H1 (cell line): ENCODE measurements around the gene ADIRF. TPM values are rescaled to one million over a fixed set of nuclear protein-coding genes. Genes with fewer than 3 reads are reported as not detected.
A peak's percentile ranks its signal among the peaks of the same experiment; 100 is the strongest.

ENCODE experiments used
- CTCF ChIA-PET: fragments of 300-600 bp; sonication (Branson Sonifier 250); formaldehyde crosslinking; loops from one replicate; lab custom pipeline; 2021; ENCODE audit not compliant: partially characterized antibody; lab: Charles Lee
- POLR2A ChIA-PET: fragments of 300-600 bp; sonication (Branson Sonifier 250); formaldehyde crosslinking; loops from one replicate; lab custom pipeline; 2021; ENCODE audit warnings: inconsistent platforms; ENCODE audit not compliant: partially characterized antibody; lab: Charles Lee
- DNase-seq, 2 experiments: peaks; one replicate each; pipeline versions ENCODE4 v3.0.0 to v3.0.0-alpha.2; 2010 to 2022; ENCODE audit warnings: low spot score in 2 of 2, low read depth in 1 of 2, mixed read lengths in 1 of 2
- FAIRE-seq: peaks from 2 replicates; lab custom pipeline; 2011; peaks lifted over from hg19 to GRCh38; lab: Jason Lieb, UNC
- H2AFZ ChIP-seq: 2 replicates; pipeline ENCODE4 v1.8.1; 2012; ENCODE audit warnings: low read length, inconsistent platforms
- H2AK5ac ChIP-seq: 2 replicates; pipeline ENCODE4 v1.6.1; 2013; ENCODE audit warnings: low read depth, low read length
- H2BK120ac ChIP-seq: replicated peaks from 2 replicates; pipeline ENCODE3; 2013; ENCODE audit warnings: low read depth, low read length, inconsistent platforms
- H2BK12ac ChIP-seq: 2 replicates; pipeline ENCODE4 v1.6.1; 2013; ENCODE audit warnings: low read depth, low read length
- H2BK15ac ChIP-seq: 2 replicates; pipeline ENCODE4 v1.6.1; 2013; ENCODE audit warnings: low read length
- H2BK20ac ChIP-seq: 2 replicates; pipeline ENCODE4 v1.6.1; 2013; ENCODE audit warnings: low read length
- H2BK5ac ChIP-seq: 2 replicates; pipeline ENCODE4 v1.6.1; 2013; ENCODE audit warnings: low read depth, low read length
- H3K14ac ChIP-seq: 2 replicates; pipeline ENCODE4 v1.6.1; 2013; ENCODE audit warnings: inconsistent platforms; ENCODE audit not compliant: insufficient read length
- H3K18ac ChIP-seq: 2 replicates; pipeline ENCODE4 v1.6.1; 2013; ENCODE audit warnings: low read length; ENCODE audit errors: extremely low read depth
- H3K23ac ChIP-seq: 2 replicates; pipeline ENCODE4 v1.6.1; 2013; ENCODE audit warnings: inconsistent platforms; ENCODE audit not compliant: insufficient read length
- H3K23me2 ChIP-seq: 2 replicates; pipeline ENCODE4 v1.6.1; 2013; ENCODE audit warnings: low read depth, low read length
- H3K27ac ChIP-seq: 2 replicates; pipeline ENCODE4 v1.6.1; 2011; ENCODE audit warnings: low read depth, low read length, inconsistent platforms
- H3K27me3 ChIP-seq, 4 experiments: replicated peaks in 1 of 4; 1 replicate in 1 of 4; 2 replicates in 3 of 4; pipeline versions ENCODE4 v1.6.1 to v1.8.1; 2011 to 2013; ENCODE audit warnings: low read length in 3 of 4, mild to moderate bottlenecking in 3 of 4, inconsistent platforms in 2 of 4, mixed read lengths in 2 of 4, moderate library complexity in 1 of 4; ENCODE audit not compliant: control insufficient read depth in 3 of 4, insufficient read depth in 3 of 4; ENCODE audit errors: extremely low read depth in 1 of 4
- H3K36me3 ChIP-seq, 4 experiments: 2 replicates each; pipeline versions ENCODE4 v1.6.1 to v1.8.1; 2011 to 2013; ENCODE audit warnings: mild to moderate bottlenecking in 4 of 4, low read length in 3 of 4, moderate library complexity in 2 of 4, control low read depth in 1 of 4, inconsistent platforms in 1 of 4; ENCODE audit not compliant: insufficient read depth in 4 of 4, control insufficient read depth in 2 of 4
- H3K4ac ChIP-seq: replicated peaks from 2 replicates; pipeline ENCODE3; 2013; ENCODE audit warnings: low read length, low read depth, mixed read lengths, inconsistent platforms; ENCODE audit not compliant: insufficient read length
- H3K4me1 ChIP-seq, 4 experiments: replicated peaks in 1 of 4; 1 replicate in 1 of 4; 2 replicates in 3 of 4; pipeline versions ENCODE4 v1.6.1 to v1.8.1; 2011 to 2013; ENCODE audit warnings: low read length in 3 of 4, inconsistent platforms in 2 of 4, mixed read lengths in 1 of 4; ENCODE audit not compliant: insufficient read depth in 4 of 4, control insufficient read depth in 3 of 4
- H3K4me2 ChIP-seq, 2 experiments: 2 replicates each; pipeline versions ENCODE4 v1.6.1 to v1.8.1; 2011 to 2013; ENCODE audit warnings: low read depth in 2 of 2, low read length in 2 of 2, control low read depth in 1 of 2, inconsistent platforms in 1 of 2, mild to moderate bottlenecking in 1 of 2; ENCODE audit not compliant: insufficient read depth in 1 of 2
- H3K4me3 ChIP-seq, 4 experiments: fragments of 200-600, 300-600 bp in 1 of 4; sonication (generic), shearing (Covaris generic), sonication (Bioruptor Twin) in 1 of 4; 2 replicates each; pipeline versions ENCODE4 v1.5.1 to v1.8.1; 2011 to 2016; ENCODE audit warnings: low read length in 4 of 4, low read depth in 3 of 4, control low read depth in 2 of 4, inconsistent platforms in 2 of 4, mild to moderate bottlenecking in 2 of 4, mixed read lengths in 1 of 4, moderate library complexity in 1 of 4; ENCODE audit not compliant: insufficient read depth in 2 of 4; ENCODE audit errors: extremely low read depth in 1 of 4
- H3K56ac ChIP-seq: replicated peaks from 2 replicates; pipeline ENCODE3; 2013; ENCODE audit warnings: low read depth, mild to moderate bottlenecking, mixed read lengths, low read length, inconsistent platforms; ENCODE audit not compliant: insufficient read length
- H3K79me1 ChIP-seq: 2 replicates; pipeline ENCODE4 v1.6.1; 2013; ENCODE audit warnings: low read depth, low read length, control low read depth
- H3K79me2 ChIP-seq, 2 experiments: 2 replicates each; pipeline versions ENCODE4 v1.6.1 to v1.8.1; 2012 to 2013; ENCODE audit warnings: low read length in 2 of 2, mild to moderate bottlenecking in 2 of 2, inconsistent platforms in 1 of 2; ENCODE audit not compliant: insufficient read depth in 2 of 2, control insufficient read depth in 1 of 2
- H3K9ac ChIP-seq, 4 experiments: replicated peaks in 1 of 4; 1 replicate in 1 of 4; 2 replicates in 3 of 4; pipeline versions ENCODE4 v1.6.1 to v1.8.1; 2011 to 2013; ENCODE audit warnings: low read depth in 3 of 4, low read length in 3 of 4, control low read depth in 2 of 4, mild to moderate bottlenecking in 2 of 4, moderate library complexity in 2 of 4, inconsistent platforms in 1 of 4; ENCODE audit errors: extremely low read depth in 1 of 4
- H3K9me3 ChIP-seq, 2 experiments: 2 replicates each; pipeline versions ENCODE4 v1.6.1 to v1.8.1; 2012 to 2013; ENCODE audit warnings: mild to moderate bottlenecking in 2 of 2, moderate library complexity in 2 of 2, control low read depth in 1 of 2, inconsistent platforms in 1 of 2, low read depth in 1 of 2, low read length in 1 of 2, mixed read lengths in 1 of 2; ENCODE audit not compliant: insufficient read depth in 2 of 2
- H4K20me1 ChIP-seq, 2 experiments: replicated peaks in 1 of 2; 2 replicates each; pipeline versions ENCODE3 to v1.8.1; 2011 to 2013; ENCODE audit warnings: inconsistent platforms in 2 of 2, low read length in 2 of 2, mild to moderate bottlenecking in 1 of 2; ENCODE audit not compliant: insufficient read depth in 2 of 2, control insufficient read depth in 1 of 2
- H4K5ac ChIP-seq: 2 replicates; pipeline ENCODE4 v1.6.1; 2013; ENCODE audit warnings: low read length, low read depth, mixed read lengths, inconsistent platforms; ENCODE audit not compliant: insufficient read length
- H4K8ac ChIP-seq: 2 replicates; pipeline ENCODE4 v1.8.0; 2013; ENCODE audit warnings: mild to moderate bottlenecking, moderate library complexity, low read length, inconsistent platforms; ENCODE audit not compliant: insufficient read depth; ENCODE audit errors: extremely low read depth
- H4K91ac ChIP-seq: replicated peaks from 2 replicates; pipeline ENCODE3; 2013; ENCODE audit warnings: low read length, mixed read lengths, inconsistent platforms; ENCODE audit not compliant: insufficient read length
- BRCA1 ChIP-seq: IDR thresholded peaks from 2 replicates; pipeline ENCODE4 v1.6.1; 2012; ENCODE audit warnings: low read depth, low read length, improper control_type of control experiment
- CEBPB ChIP-seq: IDR thresholded peaks from 2 replicates; pipeline ENCODE4 v1.6.1; 2012; ENCODE audit warnings: low read depth, low read length
- CTBP2 ChIP-seq: IDR thresholded peaks from 2 replicates; pipeline ENCODE4 v1.7.0; 2011; ENCODE audit warnings: borderline replicate concordance, mild to moderate bottlenecking, moderate library complexity, mixed read lengths, low read length; ENCODE audit not compliant: insufficient read depth, insufficient read length
- EP300 ChIP-seq, 2 experiments: IDR thresholded peaks; 1 replicate in 1 of 2; 2 replicates in 1 of 2; pipeline ENCODE4 v1.6.1; 2011 to 2012; ENCODE audit warnings: low read depth in 2 of 2, low read length in 2 of 2, mild to moderate bottlenecking in 2 of 2, borderline replicate concordance in 1 of 2, inconsistent platforms in 1 of 2, moderate library complexity in 1 of 2
- KDM4A ChIP-seq: IDR thresholded peaks from one replicate; pipeline ENCODE4 v1.7.1; 2012; ENCODE audit warnings: low read depth, mild to moderate bottlenecking, moderate library complexity, low read length, inconsistent platforms; ENCODE audit not compliant: severe bottlenecking
- NRF1 ChIP-seq: IDR thresholded peaks from 2 replicates; pipeline ENCODE4 v1.6.1; 2011; ENCODE audit warnings: mild to moderate bottlenecking, low read depth, low read length, improper control_type of control experiment
- PHF8 ChIP-seq: fragments of 200-600 bp; sonication (generic); conservative IDR thresholded peaks from 2 replicates; pipeline ENCODE4 v1.7.1; 2012; ENCODE audit warnings: low read depth, mild to moderate bottlenecking, inconsistent platforms, low read length, moderate library complexity
- TAF1 ChIP-seq: IDR thresholded peaks from 2 replicates; pipeline ENCODE4 v1.6.1; 2011; ENCODE audit warnings: mild to moderate bottlenecking, low read depth, low read length
- TAF7 ChIP-seq: optimal IDR thresholded peaks from 2 replicates; pipeline ENCODE3; 2011; ENCODE audit warnings: low read depth, mild to moderate bottlenecking, inconsistent platforms, low read length, moderate library complexity, borderline replicate concordance
- USF2 ChIP-seq: IDR thresholded peaks from 2 replicates; pipeline ENCODE4 v1.6.1; 2011; ENCODE audit warnings: low read length, improper control_type of control experiment
- WGBS, 2 experiments: shearing (Covaris generic) in 1 of 2; methylation state at CpG; one replicate each; pipeline versions ENCODE4 v1.1.6 to v1.1.7; 2013 to 2015; ENCODE audit warnings: low lambda C conversion rate in 2 of 2, mixed read lengths in 2 of 2, inconsistent platforms in 1 of 2, low coverage in 1 of 2, missing lambda C conversion rate in 1 of 2; ENCODE audit not compliant: insufficient replicate concordance in 2 of 2, insufficient coverage in 1 of 2, insufficient read length in 1 of 2; ENCODE audit errors: extremely low coverage in 1 of 2, missing lambda C conversion rate in 1 of 2; 5-methylcytosine and 5-hydroxymethylcytosine counted together
- polyA plus RNA-seq, 7 experiments: library from polyadenylated mRNA; depleted of rRNA in 3 of 7; stranded (reverse) in 5 of 7; unstranded in 2 of 7; fragments of >200 nt in 5 of 7; fragments of 200-250 nt in 2 of 7; gene quantifications; 1 replicate in 5 of 7; 2 replicates in 1 of 7; 4 replicates in 1 of 7; pipeline versions ENCODE4 v1.2.1 to v1.2.3, GENCODE V29; 2011 to 2013; ENCODE audit warnings: missing spikeins in 2 of 7, mixed read lengths in 2 of 7
- total RNA-seq: library from RNA; stranded (reverse); fragmentation: NEBNext Ultra II Directional; extraction: Animal tissue kit (Norgen Biotek cat#: 25700); gene quantifications from 2 replicates; pipeline ENCODE4 v1.2.1, GENCODE V29; 2021

The ADIRF gene
- total and polyA plus RNA-seq, 2 of the 8 experiments (the other 6 are each of a cell fraction or from before 2014, with no cell fraction given), result not detected

DNA sequence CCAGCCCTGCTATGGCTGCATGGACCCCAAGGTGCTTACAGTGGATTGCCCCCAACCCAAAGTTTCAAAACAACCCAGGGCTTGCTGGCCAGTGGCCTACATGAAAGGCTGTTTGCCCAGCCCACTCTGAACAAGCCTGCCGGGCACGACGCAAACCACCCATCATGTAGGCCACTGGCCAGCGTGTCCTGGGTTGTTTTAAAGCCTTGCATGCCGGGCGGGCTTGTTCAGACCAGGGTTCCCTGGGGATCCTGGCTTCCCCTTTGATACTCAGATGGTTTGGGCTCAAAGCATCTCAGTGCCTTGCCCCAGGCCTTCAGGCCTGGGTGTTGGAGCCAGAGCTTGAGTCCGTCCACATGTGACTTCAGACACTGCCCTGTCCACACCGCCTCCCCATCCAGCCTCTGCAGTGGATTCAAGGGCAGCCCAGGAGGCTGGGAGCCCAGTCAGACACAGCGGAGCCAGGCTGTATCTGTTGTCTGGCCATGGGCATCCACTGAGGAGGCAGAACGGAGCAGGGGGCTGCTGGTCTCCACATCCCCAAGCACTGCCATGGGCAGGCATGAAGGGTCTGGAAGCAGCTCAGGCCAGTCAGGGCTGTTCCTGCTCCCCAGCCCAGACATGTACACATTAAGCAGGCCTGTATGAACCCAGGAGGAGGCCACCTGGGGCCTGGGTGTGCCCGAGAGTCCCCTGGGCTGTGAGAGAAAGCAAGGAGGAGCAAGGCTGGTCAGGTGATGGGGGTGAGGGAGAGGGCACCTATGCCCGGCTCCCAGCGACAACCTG, 4.0 kb upstream of the ADIRF start:
- DNase-seq (no peak), FAIRE-seq (no peak)
- no peaks in the 10 kb centered on the region for H4K20me1 ChIP-seq
- H3K79me1 ChIP-seq, result no peaks in the 10 kb centered on the region
- no peak overlapping the region for H3K14ac ChIP-seq
- H3K18ac ChIP-seq, result no peak overlapping the region
- no peaks in the 10 kb centered on the region for H3K9me3 ChIP-seq
- H2BK120ac ChIP-seq, result no peak overlapping the region
- no peaks in the 10 kb centered on the region for H3K36me3 ChIP-seq
- peaks cover under 1 to 30% (median 20%) of the 10 kb centered on the region in 4 experiments for H3K4me1 ChIP-seq
- H3K79me2 ChIP-seq, result no peaks in the 10 kb centered on the region
- H3K27ac ChIP-seq, result no peak overlapping the region
- H3K4me3 ChIP-seq, result no peak overlapping the region
- POLR2A ChIA-PET, result interaction anchor here (0.5 to 2.5 kb wide), 3 partner anchors 10 to 47 kb away, joined by 3 to 10 read pairs (median 3); no protein-coding TSS in a partner anchor
- no peak overlapping the region for H4K5ac ChIP-seq
- no peak overlapping the region for H3K4me2 ChIP-seq
- H2AFZ ChIP-seq, result no peak overlapping the region
- no peak overlapping the region for H3K9ac ChIP-seq
- H2AK5ac ChIP-seq, result peak overlapping the region; percentile 43; the same call in 1 of the 2 replicates
- H3K23me2 ChIP-seq, result no peaks in the 10 kb centered on the region
- H3K4ac ChIP-seq, result no peak overlapping the region
- no peak overlapping the region for H4K8ac ChIP-seq
- no peak overlapping the region for H4K91ac ChIP-seq
- CTCF ChIA-PET, result interaction anchor here (22.5 kb wide), 1 partner anchor 18 kb away, joined by 975 read pairs; the partner anchor contains the start of genes MMRN2 and SNCG
- peak overlapping the region; percentile 75; the same call in 1 of the 2 replicates for H2BK12ac ChIP-seq
- peak overlapping the region; percentile 39 for H3K56ac ChIP-seq
- H2BK20ac ChIP-seq, result no peak overlapping the region
- H3K23ac ChIP-seq, result no peak overlapping the region
- H2BK15ac ChIP-seq, result 0 out of 2 replicates have a peak overlapping the region, but pooled peaks have one; percentile 29
- no peaks in the 10 kb centered on the region for H3K27me3 ChIP-seq
- WGBS, 2 experiments, result 88% methylated on average over 13 of the region's 13 CpGs; no CpG with 5 or more reads in 1 of the 2 experiments
- H2BK5ac ChIP-seq, result no peak overlapping the region
- TF ChIP-seq KDM4A, result no peak
- no peak for TF ChIP-seq NRF1
- no peak for TF ChIP-seq CEBPB
- no peak for TF ChIP-seq BRCA1
- TF ChIP-seq PHF8, result no peak
- TF ChIP-seq EP300 (IDR thresholded peaks at IDR 0.05; ENCODE audit: borderline replicate concordance in 1 of 2, low read depth in 2 of 2, low read length in 2 of 2), result no peak
- TF ChIP-seq TAF1, result no peak
- TF ChIP-seq CTBP2, result no peak
- TF ChIP-seq TAF7, result no peak
- no peak for TF ChIP-seq USF2
